HG02623 (cell line): Measurements from ENCODE around the gene RPL37.
A peak's percentile ranks its signal among the peaks of the same experiment; 100 is the strongest.
"Not testable (repeated sequence)": the region's sequence is repeated elsewhere in the genome, so short reads cannot be mapped to it uniquely, and the experiment has no call there.

Experiments used
- ATAC-seq: cut with Tn5 transposase; IDR thresholded peaks from one replicate; pipeline ENCODE4 v1.9.1; 2021; ENCODE audit warnings: moderate library complexity; ENCODE audit not compliant: unreplicated experiment

RPL37 gene

DNA sequence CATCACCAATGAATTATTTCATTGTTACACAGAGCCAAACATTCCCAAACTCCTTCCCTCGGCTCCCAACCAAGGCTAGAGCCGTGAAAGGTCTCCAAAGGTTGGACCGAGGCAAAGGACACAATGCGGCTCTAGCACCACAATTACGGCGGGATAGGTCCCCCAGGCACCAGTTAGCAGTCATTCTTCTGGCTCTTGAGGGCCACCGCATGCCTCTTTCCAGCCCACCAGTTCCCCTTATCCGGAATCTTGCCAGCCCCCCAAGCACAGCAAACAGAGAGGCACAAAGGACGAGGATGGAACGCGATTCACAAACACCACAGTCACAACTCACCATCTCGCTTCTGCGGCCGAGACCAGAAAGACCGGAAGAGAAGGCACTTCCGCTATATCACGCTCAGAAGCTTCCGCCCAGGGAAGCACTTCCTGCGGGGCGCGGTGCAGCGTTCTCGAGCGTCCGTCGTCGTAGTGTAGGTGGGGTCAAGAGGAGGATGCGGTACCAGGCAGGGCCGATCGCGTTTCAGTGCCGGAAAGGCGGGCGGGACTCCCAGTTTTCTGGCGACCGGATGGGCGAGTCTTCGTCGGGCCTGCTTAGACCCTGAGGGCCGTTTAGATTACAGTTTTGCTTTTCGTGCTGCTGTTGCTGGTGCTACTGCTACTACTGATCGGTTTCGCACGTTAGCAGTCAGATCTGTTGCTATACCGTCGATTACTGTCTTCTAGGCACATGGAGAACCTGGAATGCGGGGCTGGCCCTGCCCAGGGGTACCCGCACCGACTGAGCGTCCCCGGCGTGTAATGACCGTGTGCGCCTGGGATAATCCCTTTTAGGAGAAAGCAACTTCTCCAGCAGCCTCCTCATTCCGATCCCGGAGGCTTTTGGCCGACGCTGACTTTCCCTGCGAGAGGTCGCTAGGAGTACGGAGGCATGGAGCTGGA, at the start of gene RPL37:
TSS of gene RPL37 (minus strand) at position 374 of the 939 bp plus-strand sequence. CDS start at position 337, 37 bp downstream.
- ATAC-seq, result peak; percentile 95

DNA sequence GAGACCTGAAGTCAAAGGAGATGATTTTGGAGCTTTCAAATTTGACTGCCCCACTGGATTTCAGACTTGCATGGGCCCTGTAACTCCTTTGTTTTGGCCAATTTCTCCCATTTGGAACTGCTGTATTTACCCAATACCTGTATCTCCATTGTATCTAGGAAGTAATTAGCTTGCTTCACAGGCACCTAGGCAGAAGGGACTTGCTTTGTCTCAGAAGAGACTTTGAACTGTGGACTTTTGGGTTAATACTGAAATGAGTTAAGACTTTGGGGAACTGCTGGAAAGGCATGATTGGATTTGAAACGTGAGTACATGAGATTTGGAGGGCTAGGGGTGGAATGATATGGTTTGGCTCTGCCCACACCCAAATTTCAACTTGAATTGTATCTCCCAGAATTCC, 48.0 kb upstream of the RPL37 start:
- ATAC-seq, result not testable (repeated sequence)

DNA sequence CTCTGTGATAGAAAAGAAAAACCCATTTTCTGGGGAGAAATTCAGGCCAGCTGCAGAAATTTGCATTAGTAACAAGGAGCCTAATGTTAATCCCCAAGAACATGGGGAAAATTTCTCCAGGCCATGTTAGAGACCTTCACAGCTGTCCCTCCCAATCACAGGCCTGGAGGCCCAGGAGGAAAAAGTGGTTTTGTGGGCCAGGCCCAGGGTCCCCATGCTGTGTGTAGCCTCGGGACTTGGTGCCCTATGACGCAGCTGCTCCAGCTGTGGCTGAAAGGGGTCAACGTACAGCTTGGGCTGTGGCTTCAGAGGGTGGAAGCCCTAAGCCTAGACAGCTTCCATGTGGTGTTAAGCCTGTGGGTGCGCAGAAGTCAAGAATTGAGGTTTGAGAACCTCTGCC, 47.3 kb upstream of the RPL37 start:
- ATAC-seq, result no peak

DNA sequence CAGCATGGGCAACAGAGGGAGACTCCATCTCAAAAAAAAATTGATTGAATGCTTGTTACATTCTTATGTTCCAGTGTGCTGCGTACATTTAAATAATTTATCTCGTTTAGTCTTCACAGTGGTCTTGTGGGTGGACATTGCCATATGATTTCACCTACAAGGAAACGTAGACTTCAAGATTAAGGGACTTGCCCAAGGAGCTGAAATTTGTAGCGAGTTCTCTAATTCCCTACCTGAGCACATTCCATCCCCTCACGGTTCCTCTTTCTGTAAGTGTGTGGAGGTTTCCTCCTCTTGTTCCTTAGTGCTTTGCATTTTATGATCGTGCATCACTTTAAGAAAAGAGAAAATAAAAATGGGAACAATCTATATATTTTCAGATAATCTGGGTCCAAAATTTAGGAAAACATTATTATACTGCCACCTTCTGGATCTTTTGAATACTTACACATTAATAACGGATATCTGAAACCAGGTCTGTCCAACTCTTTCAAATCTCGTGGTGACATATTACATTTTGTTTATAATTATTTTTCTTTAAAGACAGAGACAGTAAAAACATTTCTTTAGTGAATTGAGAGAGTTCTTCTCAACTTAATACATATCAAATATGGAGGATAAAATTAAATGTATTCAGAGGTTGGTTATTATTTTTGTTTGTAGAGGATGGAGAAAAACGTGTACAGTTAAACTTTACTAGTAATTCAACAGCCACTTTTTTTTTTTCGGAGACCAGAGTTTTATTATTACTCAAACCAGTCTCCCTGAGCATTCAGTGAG, 44.3 kb upstream of the RPL37 start:
- no peak for ATAC-seq

DNA sequence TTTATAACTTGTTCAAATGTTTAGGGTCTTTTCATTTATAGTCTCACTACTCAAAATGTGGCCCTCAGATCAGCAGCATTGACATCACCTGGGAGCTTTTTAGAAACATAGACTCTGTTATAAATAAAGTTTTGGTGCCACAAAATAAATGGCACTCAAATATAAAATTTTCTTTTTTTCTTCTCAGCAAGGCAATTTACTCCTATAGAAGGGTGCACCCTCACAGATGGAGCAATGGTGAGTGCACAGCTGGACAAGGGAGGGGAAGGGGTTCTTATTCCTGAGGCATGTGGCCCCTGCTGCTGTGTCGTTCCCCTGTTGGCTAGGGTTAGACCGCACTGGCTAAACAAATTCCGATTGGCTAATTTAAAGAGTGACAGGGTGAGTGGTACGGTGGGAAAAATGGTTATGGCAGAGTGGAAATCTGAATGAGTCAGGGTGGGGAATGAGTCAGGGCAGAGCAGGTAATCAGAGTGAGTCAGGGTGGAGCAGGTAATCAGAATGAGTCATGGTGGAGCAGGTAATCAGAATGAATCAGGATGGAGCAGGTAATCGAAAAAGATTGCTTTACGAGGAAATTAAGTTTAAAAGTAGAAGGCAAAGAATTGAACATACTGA, 42.5 kb upstream of the RPL37 start:
- ATAC-seq, result no peak

DNA sequence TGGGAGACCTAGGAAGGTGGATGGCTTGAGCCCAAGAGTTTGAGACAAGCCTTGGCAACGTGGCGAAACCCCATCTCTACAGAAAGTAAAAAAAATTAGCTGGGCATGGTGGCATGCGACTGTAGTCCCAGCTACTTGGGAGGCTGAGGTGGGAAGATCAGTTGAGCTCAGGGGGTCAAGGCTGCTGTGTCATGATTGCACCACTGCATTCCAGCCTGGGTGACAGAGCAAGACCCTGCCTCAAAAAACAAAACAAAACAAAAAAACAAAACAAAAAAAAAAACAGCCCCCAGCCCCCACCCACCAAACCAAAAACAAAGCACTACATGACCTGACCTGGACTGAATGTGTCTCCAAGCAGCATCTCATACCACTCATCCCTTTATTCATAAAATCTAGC, 40.9 kb upstream of the RPL37 start:
- no peak for ATAC-seq

DNA sequence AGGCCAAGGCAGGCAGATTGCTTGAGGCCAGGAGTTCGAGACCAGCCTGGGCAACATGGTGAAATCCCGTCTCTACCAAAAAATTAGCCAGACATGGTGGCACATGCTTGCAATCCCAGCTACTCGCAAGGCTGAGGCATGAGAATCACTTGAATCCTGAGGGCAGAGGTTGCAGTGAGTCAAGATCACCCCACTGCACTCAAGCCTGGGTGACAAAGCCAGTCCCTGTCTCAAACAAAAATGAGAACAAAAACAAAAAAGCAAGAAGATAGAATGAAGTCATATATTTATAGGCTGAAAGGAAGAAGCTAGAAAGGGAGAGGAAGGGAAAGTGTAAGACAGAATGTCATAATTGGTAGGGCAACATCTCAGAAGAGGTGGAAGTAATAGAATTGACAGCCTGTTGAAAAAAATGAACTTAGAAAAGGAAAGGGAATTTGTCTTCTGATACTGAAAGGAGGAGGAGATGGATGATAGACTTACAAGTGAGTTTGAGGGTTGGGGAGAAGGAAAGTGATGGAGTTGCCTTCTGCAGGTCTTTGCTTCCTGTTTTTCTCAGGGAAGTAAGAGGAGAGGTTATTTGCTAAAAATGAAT, 38.4 kb upstream of the RPL37 start:
- no peak for ATAC-seq

DNA sequence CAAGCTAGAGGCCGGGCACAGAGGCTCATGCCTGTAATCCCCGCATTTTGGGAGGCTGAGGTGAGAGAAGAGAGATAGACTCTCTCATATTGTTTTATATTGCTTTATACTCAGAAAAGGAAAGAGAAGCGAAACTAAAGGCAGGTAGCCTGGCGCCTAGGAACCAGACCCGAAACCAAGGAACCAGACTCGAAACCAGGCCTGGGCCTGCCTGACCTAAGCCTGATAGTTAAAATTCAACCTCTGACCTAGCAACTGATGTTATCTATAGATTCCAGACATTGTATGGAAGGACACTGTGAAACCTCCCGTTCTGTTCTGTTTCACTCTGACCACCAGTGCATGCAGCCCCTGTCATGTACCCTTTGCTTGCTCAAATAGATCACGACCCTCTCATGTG, 37.2 kb upstream of the RPL37 start:
- not testable (repeated sequence) for ATAC-seq

DNA sequence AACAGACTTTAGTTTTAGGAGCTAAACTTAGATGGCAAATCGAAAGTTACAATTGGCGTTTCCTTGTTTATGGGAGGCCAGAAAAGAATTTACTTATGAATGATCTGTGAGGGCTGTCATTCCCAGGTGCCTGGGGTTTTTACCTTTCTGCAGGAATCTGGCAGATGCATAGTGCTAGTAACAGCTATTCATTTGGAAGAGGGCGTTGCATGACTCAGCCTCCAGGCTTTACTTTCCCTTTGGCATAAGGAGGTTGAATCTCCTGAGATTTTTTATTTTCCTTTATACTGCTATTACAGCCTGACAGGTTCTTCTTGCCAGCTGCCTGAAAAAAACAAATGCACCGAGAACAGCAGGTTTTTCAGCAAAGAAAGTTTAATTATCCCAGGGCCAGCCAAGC, 36.2 kb upstream of the RPL37 start:
- ATAC-seq, result no peak

DNA sequence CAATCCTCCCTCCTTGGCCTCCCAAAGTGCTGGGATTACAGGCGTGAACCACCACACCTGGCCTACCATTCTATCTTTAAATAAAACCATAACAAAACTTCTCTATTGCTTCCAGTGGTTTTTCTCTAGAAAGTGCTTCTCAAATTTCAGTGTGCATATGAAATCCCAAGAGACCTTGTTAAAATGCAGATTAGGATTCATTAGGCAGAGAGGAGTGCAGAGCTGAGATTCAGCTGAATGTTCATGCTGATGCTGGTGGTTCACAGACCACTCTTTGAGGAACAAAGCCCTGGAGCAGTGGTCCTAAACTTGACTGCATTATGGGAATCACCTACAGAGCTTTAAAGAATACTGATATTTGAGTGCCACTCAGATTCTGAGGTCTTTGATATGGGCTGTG, 34.4 kb upstream of the RPL37 start:
- ATAC-seq, result no peak

DNA sequence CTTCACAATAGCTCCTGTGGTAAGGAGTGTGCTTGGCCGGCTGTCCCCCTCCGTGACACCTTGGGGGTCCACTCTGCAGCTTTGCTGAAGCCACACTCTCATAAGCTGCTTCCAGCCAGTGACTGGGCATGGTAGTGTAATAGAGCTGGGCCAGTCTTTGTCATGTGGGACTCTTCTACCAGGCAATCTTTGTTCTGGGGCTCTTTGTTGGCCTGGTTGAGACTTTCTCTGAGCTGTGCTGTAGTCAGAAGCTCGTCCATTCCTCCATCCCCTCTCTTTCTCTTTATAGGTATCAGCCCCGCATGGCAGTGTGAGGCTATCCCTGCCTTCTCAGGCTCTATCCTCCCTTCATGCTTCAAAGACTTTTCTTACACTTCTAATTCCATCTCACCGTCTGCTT, 31.8 kb upstream of the RPL37 start:
- ATAC-seq, result no peak

DNA sequence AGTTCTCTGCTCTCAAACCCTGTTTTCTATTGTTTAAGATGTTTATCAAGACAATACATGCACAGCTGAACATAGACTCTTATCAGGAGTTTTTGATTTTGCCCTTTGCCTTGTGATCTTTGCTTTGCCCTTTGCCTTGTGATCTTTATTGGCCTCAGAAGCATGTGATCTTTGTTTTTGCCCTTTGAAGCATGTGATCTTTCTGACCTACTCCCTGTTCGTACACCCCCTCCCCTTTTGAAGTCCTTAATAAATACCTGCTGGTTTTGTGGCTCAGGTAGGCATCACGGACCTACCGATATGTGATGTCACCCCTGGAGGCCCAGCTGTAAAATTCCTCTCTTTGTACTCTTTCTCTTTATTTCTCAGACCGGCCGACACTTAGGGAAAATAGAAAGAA, 30.0 kb upstream of the RPL37 start:
- not testable (repeated sequence) for ATAC-seq

DNA sequence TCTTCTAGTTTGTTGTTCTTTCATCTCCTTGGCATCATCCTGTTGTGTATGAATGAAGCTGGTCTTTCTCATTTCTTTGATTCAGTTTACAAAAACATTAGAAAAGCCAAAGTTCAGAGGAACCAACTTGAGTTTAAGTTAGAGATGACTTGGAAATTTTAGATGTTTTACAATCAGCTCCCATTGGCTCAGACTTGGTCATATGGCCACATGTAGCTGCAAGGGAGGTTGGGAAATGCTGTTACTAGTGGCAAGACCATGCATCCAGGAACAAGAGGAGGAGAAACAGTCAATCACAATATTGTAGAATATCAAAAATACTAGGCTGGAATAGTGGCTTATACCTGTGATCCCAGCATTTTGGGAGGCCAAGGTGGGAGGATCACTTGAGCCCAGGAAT, 25.7 kb upstream of the RPL37 start:
- ATAC-seq, result no peak

DNA sequence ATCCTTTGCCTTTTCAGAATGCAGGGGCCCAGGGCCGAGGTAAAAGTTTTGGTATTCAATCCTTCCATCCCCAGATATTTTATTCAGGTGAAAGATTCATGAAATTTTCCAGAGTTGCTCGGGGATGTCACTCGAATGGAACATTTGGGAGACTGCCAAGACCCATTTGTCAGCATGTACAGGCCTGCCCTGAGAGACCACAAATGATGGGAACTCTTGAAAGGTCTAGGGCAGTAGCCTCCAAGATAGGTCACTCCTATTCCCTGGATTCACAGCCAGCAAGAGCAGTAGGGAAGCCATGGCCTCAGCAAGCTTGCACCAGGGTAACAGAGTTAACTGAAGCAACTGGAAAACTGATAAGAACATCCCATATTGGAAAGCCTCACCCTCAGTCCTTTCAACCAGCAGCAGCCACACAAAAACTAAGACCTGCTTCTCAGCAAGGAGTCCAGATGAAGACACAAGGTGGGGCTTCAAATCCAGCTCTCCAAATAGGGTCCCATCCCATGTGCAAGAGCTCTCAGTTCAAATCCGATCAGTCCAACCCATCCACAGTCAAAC, 18.7 kb upstream of the RPL37 start:
- ATAC-seq, result no peak

DNA sequence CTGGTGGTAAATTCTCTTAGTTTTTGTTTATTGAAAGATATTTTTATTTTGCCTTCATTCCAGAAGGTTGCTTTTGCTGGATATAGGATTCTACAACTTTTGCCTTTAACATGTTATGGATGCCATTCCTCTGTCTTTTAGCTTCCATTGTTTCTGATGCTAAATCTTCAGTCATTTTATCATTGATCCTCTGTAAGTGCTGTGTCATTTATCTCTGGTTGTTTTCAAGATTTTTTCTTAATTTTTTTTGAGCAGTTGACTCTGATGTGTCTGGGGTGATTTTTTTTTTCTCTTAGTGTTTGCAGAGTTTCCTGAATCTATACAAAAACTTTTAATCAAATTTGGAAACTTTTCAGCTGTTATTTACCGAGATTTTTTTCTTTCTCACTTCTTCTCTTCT, 12.5 kb upstream of the RPL37 start:
- no peak for ATAC-seq

DNA sequence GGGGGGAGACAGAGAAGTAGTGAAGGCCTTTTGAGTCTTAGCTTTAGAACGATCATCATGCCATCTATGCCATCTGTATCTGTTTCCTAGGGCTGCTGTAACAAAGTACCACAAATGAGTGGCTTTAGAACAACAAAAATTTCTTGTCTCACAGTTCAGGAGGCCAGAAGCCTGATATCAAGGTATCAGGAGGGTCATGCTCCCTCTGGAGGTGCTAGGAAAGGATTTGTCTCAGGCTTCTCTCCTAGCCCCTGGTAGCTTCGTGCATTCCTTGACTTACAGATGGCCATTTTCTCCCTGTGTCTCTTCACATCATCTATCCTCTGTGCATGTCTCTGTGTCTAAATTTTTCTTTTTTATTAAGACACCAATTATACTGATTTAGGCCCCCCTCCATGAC, 11.3 kb upstream of the RPL37 start:
- ATAC-seq, result no peak

DNA sequence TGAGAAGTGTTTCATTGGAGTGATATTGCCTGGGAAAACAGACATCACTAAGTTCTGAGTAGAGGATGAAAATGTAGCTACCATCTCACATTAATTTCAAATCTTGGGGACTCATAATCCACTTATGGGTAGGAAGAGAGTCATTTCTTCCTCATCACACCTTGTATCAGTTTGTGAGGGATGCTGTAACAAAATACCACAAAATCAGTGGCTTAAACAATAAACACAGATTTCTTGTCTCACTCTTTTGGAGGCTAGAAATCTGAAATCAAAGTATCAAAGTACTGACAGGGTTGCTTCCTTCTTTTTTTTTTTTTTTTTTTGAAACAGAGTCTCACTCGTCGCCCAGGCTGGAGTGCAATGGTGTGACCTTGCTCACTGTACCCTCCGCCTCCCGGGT, 9.5 kb upstream of the RPL37 start:
- ATAC-seq, result no peak

DNA sequence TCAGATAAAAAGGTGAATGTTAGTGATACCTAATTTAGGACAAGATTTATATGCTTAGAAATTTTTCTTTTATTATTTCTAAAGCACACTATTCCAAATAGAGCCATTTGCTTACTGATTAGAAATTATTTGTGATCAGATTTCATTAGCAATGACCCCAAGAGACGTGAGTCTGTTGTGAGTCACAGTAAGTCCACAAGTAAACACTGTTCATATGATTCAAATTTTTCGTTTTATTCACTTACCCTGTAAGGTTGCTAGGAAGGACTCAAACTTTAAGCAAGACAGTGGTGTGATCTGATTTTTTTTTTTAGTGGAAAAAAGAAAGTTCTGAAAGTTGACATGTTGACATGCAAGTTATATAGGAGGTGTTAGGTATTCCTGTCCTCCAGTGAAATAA, 7.3 kb upstream of the RPL37 start:
- ATAC-seq, result no peak

DNA sequence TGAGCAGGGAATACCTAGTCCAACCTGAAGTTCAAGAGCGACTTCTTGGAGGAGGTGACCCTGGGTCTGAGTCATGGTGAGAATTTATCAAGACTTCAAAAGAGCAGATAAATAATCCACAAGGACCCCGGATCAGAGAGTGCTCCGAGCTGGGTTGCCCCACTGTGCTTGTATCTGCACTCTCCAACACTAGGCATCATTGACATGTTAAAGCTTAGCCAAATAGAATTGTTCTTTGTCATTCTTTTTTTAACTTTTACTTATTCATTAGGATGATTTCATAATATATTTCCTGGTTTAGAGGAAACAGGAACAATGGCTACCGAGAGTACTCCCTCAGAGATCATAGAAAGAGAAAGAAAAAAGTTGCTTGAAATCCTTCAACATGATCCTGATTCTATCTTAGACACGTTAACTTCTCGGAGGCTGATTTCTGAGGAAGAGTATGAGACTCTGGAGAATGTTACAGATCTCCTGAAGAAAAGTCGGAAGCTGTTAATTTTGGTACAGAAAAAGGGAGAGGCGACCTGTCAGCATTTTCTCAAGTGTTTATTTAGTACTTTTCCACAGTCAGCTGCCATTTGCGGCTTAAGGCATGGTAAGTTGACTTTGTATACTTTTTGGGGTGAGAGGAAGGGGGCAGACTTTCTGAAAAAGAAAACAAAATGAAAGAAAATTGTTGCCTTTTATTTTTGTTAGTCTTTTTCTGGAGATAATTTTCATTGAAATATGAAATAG, 6.2 kb upstream of the RPL37 start, which contains the start of gene CARD6:
TSS of gene CARD6 (plus strand) at position 300 of the 738 bp plus-strand sequence. CDS start at position 316, 16 bp downstream.
- peak; percentile 49 for ATAC-seq

DNA sequence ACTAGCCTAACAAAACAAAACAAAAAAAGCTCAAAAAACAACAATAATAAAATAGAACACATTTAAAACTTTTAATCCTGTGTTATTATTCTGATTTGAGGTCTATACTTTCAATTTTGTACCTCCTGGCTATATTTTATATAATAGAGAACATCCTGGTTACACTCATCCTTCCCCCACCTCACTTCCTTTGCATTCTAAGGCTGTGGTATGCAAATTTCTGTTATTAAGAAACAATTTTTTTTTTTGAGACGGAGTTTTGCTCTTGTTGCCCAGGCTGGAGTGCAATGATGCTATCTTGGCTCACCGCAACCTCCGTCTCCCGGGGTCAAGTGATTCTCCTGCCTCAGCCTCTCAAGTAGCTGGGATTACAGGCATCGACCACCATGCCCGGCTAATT, 3.1 kb upstream of the RPL37 start:
- ATAC-seq, result no peak
